ENCODE results near the gene PLAAT2. TPM values are rescaled to one million over a fixed set of nuclear protein-coding genes. Genes with fewer than 3 reads are reported as not detected.
"Not testable (repeated sequence)": the region's sequence is repeated elsewhere in the genome, so short reads cannot be mapped to it uniquely, and the experiment has no call there.

PLAAT2 gene
- total and polyA plus RNA-seq, 8 donors = 5.0 to 6.0 TPM; not detected in 6

GRCh38 chr11:63609971-63610580, 46.9 kb upstream of the PLAAT2 start:
- H3K36me3 ChIP-seq = no peaks in the 10 kb centered on the region
- no peak for TF ChIP-seq CTCF (IDR thresholded peaks at IDR 0.05)
- H3K9me3 ChIP-seq = no peaks in the 10 kb centered on the region
- H3K27me3 ChIP-seq = peaks cover 0 to 23% of the 10 kb centered on the region in 2 donors
- H3K27ac ChIP-seq = peak overlapping the region in 1 of 2 donors; percentile 28
- ATAC-seq = no peak
- no peak overlapping the region for H3K4me3 ChIP-seq
- DNase-seq = no peak
- peaks cover 4 to 64% of the 10 kb centered on the region in 2 donors for H3K4me1 ChIP-seq
- intact Hi-C loops (cut with DNase I) = no loop called here

GRCh38 chr11:63609536-63609935, 46.4 kb upstream of the PLAAT2 start:
- Histone ChIP-seq H3K4me3 (no peak overlapping the region), H3K27me3 (peaks cover 0 to 20% of the 10 kb centered on the region in 2 donors), H3K27ac (peak overlapping the region in 1 of 2 donors; percentile 28), H3K36me3 (no peaks in the 10 kb centered on the region), H3K4me1 (peaks cover 4 to 62% of the 10 kb centered on the region in 2 donors), H3K9me3 (no peaks in the 10 kb centered on the region)
- no peak for DNase-seq
- intact Hi-C loops (cut with DNase I) = no loop called here
- peak; percentile 3 for ATAC-seq
- TF ChIP-seq CTCF (IDR thresholded peaks at IDR 0.05) = no peak

GRCh38 chr11:63608353-63609345, 45.5 kb upstream of the PLAAT2 start:
- intact Hi-C loops (cut with DNase I) = no loop called here

GRCh38 chr11:63603180-63603518, 40.0 kb upstream of the PLAAT2 start:
- Histone ChIP-seq H3K4me1 (peaks cover 0 to 4% of the 10 kb centered on the region in 2 donors), H3K9me3 (no peaks in the 10 kb centered on the region), H3K4me3 (no peak overlapping the region), H3K27ac (no peak overlapping the region), H3K27me3 (no peaks in the 10 kb centered on the region), H3K36me3 (no peaks in the 10 kb centered on the region)
- DNase-seq (no peak), ATAC-seq (peak; percentile 57)
- TF ChIP-seq CTCF (IDR thresholded peaks at IDR 0.05) = no peak
- intact Hi-C loops (cut with DNase I) = no loop called here

More at GRCh38 chr11:63608353-63609345, 45.5 kb upstream of the PLAAT2 start:
- ATAC-seq (no peak), DNase-seq (no peak)
- H3K27me3 ChIP-seq = peaks cover 0 to 11% of the 10 kb centered on the region in 2 donors
- no peak for TF ChIP-seq CTCF (IDR thresholded peaks at IDR 0.05)
- no peak overlapping the region for H3K4me3 ChIP-seq
- no peaks in the 10 kb centered on the region for H3K9me3 ChIP-seq
- no peaks in the 10 kb centered on the region for H3K36me3 ChIP-seq
- H3K27ac ChIP-seq = no peak overlapping the region
- H3K4me1 ChIP-seq = peaks cover 4 to 54% of the 10 kb centered on the region in 2 donors

- peak in 1 of 4 donors; percentile 37 for DNase-seq
- H3K4me3 ChIP-seq; intact Hi-C loops (cut with DNase I); H3K36me3 ChIP-seq; ATAC-seq; H3K4me1 ChIP-seq; H3K27ac ChIP-seq; H3K27me3 ChIP-seq; H3K9me3 ChIP-seq: not testable (repeated sequence)
Observed at GRCh38 chr11:63602290-63603179, 39.4 kb upstream of the PLAAT2 start.
